GM21360 (cell line): ENCODE measurements around the gene KSR2.
"Not testable (repeated sequence)": the region's sequence is repeated elsewhere in the genome, so short reads cannot be mapped to it uniquely, and the experiment has no call there.

Source experiments
- ATAC-seq: cut with Tn5 transposase; IDR thresholded peaks from one replicate; pipeline ENCODE4 v1.9.1; 2021; ENCODE audit warnings: mild to moderate bottlenecking, moderate library complexity; ENCODE audit not compliant: unreplicated experiment

The KSR2 gene

DNA sequence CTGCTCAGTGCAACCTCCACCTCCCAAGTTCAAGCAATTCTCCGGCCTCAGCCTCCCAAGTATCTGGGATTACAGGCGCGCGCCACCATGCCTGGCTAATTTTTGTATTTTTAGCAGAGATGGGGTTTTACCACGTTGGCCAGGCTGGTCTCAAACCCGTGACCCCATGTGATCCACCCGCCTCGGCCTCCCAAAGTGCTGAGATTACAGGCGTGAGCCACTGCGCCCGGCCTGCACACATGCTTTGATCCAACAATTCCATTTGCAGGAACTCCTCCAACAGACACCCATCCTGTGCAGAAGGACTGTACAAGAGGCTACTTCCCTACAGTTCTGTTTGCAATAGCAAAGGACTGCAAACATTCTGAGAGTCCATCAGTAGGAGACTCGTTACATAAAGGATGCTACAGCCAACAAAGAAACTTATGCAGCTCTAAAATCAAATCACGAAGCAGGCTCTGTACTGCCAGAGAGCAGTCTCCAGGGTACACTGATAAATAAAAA, 108.0 kb downstream of the KSR2 start:
- ATAC-seq = not testable (repeated sequence)

DNA sequence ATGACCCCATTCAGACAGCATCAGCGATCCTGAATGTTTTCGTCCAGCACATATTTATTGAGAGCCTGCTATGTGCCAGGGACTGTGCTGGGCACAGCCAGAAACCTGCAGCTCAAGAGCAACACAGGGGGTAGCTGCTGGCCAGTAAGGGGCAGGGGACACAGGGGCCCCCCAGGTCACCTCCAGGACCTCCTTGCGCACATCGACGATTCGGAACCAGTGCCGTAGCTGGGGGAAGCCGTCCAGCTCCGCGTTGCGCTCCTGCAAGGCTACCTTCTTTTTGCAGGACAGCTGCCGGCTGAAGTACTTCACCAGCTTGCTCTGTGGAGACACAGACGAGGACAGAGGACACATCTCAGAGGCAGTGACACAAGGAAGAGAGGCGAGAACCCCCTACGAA, 108.7 kb downstream of the KSR2 start:
- no peak for ATAC-seq

DNA sequence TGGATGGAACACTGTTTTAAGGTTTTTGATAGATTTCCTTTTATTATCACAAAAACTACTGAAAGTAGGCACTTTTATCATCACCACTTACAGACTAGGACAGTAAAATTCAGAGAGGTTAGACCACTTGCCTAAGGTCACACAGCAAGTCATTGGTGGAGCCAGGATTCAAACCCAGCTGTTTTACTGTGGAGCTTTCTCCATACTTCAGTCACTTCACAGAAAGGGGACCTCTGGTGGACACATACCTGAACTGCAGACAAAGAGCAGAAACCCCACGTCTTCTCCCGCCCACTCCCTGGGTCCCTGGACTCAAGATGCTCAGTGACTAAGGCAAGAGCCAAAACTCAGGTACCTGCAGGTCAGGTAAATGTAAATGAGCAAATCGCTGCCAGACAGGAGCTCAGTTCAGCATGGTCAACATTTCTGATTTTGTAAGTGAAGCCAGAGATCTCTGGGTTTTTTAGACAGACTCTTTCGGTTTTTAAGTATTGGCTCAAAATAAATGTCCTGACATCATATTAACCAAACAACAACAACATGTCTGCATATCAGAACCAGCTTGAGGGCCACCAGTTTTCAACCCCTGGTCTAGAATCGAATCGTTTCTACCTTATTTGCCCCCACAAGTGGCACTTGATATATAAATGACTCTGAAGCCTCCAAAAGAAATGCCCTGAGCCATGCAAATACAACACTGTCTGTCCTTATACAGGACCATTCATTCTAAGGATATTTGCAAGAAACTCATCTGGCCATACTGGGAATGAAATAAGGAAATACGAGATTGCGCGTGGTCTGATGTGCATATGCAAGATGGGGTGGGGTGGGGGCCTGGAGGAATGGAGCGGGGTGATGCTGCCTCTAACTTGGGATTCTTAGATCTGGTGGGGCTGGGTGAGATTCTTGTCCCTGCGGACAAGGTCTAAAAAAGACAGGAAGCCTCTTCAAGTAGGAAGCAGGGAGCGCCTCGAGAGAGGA, 110.9 kb downstream of the KSR2 start:
- no peak for ATAC-seq

DNA sequence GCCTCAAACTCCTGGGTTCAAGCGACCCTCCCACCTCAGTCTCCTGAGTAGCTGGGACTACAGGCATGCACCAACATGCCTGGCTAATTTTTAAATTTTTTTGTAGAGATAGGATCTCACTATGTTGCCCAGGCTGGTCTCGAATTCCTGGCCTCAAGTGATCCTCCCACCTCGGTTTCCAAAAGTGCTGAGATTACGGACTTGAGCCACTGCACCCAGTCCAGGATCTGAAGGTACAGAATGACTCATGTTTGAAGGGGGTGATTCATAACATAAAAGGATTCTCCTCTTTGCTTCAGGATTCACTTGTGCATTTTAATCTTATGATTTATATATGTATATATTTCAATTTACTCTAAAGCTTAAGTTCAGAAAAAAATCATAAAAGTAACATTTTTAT, 111.7 kb downstream of the KSR2 start:
- not testable (repeated sequence) for ATAC-seq

DNA sequence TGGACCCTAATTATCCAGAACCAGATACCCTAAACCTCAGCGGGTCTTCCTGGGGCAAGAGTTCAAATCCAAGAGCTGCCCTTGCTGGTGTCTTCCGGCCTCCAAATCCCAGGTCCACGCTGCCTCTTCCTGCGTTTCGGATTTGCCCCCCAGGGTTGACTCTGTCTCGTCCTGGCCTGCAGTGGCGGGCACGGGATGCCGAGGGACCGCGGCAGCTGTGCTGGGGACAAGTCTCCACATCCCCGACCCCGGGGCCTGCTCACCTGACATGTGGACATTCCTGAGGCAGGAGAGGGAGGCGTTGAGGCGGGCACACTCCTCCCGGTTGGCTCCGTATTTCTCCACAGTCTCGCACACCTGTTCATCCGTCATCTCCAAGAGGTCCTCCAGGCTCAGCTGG, 113.6 kb downstream of the KSR2 start:
- no peak for ATAC-seq

DNA sequence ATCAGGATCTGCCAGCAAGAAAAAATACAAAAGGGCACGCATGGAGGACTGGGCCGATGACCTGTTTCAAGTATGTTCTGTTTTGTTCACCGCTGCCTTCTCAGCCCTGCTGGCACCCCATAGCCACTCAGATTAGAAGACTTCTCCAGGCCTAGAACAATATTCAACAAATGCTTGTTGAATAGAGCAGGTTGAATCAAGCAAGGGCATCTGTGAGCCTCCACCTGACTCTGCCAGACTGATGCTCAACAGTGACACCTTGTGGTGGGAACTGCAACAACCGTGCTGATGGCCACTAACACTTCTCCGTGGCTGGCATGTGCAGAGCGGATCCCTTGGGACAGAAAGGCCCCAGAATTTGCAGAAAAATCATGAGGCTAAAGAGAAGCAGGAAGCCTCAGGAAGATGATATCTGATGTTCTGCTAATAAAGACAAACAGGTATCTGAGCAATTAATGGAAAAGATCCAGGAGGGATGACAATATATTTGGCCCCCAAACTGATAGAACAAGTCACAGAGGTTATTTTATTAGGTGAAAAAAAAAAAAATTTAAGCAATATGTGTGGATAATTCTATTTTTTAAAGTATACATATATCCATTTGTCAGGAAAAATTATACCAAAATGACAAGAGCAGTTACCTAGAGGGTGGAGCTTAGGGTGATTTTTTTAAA, 114.3 kb downstream of the KSR2 start:
- ATAC-seq = no peak

DNA sequence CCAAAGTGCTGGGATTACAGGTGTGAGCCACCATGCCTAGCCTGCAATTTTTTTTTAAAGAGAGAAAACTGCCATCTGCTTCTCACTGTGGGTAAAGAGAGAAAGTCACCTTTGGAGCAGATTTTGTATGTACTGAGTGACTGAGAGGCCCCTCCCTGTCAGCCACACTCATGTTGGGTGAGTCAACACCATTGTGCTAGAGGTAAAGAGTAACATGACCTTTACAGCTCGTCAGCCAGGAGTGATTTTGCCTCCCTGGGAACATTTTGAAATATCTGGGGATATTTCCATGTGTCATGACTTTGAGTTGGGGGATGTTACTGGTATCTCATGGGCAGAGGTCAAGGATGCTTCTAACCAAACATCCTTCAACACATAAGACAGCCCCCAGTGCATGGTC, 115.2 kb downstream of the KSR2 start:
- ATAC-seq = no peak

DNA sequence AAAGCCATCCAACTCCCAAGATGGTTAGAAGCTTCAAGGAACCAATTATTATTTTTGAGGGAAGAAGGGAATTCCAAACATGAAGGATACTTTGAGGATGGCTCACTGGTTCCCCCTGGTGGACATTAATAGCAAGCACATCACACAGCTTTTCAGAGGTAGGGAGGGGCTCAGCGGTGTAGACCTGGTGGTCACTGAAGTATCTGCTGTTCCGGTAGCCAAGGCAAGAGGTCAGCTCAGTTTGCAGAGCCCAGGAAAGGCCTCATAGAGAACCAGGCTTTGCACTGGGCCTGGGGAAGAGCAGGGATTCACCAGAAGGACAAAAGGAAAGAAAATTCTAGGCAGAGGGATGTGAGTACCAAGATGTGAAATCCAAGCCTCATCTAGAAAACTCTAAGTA, 118.7 kb downstream of the KSR2 start:
- no peak for ATAC-seq

DNA sequence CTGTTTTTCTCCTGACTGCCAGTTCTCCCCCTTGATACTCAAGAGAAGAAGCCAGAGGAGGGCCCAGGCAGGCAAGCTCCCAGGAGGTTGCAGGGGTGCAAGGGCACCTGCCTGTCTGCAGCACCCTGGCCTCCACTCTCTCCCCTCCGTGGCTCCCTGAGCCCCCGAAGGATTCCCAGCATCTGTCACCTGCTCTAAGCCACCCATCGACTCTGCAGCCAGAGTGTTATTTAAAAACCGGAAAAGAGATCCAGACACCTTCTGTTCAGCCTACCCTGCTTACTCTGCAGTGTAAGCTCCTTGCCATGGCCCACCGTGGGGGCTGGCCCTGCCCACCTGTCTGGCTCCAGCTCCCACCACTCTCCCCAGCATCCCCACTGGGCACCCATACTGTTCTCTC, 121.4 kb downstream of the KSR2 start:
- no peak for ATAC-seq

DNA sequence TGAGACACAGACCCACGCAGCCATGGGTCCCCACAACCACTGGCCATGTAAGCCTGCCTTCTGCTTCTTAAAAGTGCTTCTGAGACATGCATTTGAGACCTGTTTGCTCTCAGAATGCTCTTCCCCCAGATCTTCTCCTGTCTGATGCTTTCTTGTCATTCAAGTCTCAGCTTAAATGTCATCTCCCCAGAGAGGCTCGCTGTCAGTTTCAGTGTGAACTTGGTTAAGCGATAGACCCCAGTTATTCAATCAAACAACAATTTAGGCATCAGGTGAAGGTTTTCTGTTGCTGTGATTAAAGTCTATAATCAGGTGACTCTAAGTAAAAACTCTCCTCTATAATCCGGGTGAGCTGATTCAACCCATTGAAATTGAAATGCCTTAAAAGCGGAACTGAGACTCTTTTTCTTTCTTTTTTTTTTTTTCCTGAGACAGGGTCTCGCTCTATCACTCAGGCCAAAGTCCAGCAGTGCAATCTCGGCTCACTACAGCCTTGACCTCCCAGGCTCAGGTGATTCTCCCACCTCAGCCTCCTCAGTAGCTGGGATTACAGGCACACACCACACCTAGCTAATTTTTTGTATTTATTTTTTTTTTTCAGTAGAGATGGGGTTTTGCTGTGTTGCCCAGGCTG, 123.4 kb downstream of the KSR2 start:
- ATAC-seq = no peak

DNA sequence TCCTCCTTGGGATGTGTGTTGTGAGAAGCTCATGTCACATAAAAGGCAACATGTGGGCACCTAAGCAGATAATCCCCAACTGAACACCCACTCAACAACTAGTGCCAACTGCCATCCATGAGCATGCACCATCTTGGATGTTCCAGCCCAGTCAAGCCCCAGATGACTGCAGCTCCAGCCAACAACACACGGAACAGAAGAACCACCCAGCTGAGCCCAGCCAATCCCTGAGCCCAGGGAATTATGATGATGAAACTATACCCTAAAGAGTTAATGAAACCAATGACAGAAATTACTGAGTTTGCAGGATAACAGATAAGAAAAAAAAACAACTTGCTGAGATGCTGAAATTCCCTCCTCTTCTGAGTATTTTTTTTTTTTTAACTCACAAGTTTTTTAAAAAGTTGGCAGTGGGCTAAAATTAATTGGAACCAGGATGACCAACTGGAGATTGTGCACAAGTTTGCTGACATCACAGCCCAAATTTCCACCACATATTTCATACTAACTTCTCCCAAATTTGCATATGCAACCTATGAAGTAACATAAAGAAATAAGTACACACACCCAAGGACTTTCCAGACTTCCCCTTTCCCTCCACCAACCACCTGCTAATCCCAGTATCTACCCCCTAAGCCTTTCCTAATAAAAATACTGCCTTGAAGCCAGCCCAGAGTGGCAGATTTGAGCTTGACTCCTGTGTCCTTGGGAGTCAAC, 124.5 kb downstream of the KSR2 start:
- ATAC-seq = no peak

DNA sequence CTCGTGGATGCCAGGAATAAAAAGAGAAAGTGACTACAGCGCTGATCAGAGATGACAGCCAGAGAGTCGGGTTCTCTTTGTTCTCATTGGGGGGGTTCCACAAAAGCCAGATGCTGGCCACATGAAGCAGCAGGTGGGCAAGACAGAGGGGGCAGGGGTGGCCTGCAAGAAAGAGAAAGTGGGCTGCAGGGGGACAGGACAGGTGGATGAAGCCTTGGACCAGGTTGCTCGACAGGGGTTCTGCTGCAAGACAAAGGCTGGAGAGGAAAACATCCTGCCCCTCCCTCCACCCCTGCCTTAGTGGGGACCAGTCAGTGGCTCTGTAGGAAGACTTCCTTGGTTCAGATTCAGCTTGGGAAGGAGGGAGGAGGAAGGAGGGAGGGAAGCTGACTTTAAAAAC, 126.2 kb downstream of the KSR2 start:
- ATAC-seq = no peak

DNA sequence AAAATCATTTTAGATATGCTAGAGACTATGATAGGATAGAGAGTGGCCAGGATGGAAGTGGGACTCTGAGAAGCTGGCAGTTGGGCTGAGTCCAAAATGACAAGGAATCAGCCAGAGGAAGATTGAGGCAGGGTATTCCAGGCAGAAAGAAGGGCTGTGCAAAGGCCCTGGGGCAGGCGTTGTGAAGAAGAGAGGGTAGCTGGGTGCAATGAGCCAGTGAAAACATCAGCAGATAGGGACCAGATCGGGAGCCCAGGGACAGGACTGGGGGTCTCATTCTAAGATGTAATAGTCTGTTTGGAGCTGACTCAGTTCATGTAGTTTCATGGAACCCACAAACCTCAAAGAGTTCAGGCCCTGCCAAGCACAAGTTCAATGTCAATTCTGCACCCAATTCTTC, 126.6 kb downstream of the KSR2 start:
- no peak for ATAC-seq

DNA sequence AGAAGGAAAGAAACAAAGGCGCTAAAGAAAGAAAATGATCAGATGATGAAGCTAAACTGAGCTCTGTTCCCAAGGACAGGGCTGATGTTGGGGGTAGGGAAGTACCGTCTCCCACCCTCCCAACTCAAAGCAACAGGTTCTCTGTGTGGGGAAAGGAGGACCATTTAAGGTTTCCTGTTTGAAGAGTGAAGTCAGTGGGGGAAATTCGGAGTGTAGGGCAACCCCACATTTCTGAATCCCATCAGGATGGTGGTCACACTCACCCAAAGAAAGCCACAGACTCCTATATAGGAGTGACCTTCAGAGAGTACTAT, 131.1 kb downstream of the KSR2 start:
- no peak for ATAC-seq

DNA sequence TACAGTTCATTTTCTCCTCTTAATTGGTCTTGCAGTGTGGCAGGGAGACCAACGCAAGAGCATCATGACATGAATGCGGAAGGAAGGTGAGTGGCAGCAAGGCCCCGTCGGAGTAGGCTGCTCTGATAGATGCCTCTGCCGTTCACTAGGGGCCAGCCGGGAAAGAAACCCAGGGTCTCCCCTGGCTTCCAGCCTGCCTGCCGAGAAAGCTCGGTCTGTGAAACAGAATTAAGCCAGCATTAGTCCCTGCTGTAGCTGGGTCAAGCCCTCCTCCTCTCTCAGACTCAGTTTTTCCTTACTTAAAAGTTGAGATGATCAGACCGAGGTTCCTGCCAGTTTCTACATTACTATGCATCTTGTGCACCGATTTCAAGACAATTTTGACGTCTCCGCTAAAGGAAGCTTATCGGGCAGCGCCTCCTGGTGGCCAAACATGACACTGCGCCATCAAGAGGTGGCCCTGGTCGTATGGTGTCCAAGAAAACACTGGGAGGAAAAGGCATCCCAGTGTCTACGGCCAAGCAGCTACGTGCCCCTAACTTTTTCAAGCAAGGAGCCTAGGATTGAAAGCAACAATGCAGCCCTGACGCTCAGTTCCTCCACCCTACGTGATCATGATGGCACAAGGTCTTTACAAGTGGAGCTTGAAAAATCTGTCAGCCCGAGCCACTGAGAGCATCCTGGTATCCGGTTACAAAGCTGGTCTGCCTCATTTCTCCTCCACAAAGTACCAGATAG, 131.6 kb downstream of the KSR2 start:
- no peak for ATAC-seq

DNA sequence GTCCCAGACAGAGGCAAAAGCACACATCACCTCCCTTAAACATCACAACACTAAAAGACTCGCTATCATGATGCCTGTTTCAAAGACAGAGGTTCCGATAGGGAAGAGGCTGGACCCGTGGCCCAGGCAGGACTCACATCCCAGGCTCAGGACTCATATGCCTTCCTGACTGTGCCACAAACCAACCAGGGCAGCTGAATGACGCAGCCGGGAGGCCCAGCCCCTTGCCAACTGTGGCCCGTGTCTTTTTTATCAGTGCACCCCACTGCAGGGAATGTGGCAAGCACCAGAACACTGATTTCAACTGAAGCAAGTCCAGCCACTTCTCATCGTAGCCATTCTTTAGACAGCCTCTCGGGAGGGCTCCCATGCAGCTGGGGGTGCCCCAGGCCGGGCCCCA, 132.3 kb downstream of the KSR2 start:
- no peak for ATAC-seq

DNA sequence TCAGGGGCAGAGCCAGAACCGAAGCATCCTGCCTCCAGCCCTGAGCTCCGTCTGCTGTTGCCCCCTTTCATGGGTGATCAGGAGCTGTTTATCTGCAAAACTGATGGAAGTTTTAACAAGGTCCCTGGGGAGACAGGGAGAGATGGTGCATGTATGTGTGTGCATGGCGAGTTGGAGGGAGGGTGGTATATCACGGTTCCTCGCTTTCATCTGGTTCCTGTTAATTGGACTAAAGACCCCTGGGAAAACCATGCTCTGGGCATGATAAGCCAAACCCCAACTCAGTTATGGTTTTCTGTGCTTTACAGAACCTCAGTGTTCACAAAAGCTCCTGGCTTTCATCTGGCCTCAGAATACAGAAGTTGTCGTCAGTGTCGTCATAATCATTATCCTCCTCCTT, 133.6 kb downstream of the KSR2 start:
- no peak for ATAC-seq

DNA sequence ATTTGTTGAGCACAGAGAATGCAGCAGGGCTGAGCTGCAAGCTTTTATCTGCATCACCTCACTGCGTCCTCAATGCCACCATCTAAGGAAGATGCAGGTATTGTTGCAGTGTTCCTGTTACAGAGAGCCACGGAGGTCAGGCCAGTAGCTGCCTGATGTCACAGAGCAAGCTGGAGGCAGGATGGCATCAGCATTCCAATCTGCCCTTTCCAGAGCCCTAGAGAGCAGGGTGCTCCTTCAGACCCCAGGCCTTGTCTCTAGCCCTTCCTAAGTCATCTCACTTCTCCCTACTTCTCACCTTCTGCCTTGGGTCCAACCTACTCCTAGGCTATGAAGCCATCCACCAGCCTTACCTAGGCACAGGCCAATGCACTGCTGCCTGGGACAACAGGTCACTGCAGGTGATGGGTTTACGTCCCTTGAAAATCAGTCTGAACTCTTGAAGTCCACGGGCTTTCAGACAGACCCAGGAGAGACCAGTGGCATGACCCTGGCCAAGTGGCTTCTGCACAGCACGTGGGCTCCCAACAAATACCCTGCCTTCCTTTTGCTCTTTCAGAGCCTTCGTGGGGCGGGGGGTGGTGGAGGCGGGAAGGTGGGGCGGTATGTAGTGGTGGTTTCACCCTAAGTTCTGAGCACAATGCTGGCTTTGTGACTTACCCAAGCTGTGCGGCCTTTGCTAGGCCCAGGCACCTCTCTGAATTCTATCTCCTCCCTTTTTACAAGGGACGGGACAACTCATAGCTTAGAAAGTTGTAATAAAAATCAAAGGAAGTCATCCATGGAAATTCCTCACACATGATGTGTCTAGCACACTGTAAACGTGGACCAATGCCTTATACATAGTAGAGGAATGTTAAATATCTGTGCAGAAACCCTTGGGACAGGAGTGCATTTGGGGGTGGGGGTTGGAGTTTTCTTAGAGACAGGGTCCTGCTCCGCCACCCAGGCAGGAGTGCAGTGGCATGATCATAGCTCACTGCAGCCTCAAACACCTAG, 136.0 kb downstream of the KSR2 start:
- no peak for ATAC-seq

DNA sequence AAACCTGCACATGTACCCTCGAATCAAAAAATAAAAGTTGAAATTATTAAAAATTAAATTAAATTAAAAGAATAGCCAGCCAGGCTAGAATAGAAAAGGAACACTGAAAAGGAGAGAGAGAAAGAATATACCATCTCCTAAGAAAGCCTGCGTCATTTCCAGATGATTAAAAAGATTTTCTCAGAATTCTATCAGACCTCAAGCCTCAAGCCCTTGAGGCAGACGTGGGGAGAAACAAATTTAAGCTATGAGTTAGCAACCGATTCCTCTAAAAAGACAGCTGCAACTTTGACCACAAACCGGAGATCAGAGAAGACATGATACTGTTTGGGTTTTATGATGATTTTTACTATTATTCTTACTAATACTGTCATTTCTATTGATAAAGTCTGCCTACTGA, 138.3 kb downstream of the KSR2 start:
- no peak for ATAC-seq
